CD4-positive, alpha-beta T cell treated with Interleukin-2 at 100 ng/mL for 4 hours (primary cell): ENCODE data around the gene RIGI.
"Not testable (repeated sequence)": the region's sequence is repeated elsewhere in the genome, so short reads cannot be mapped to it uniquely, and the experiment has no call there.

Experiments used
- DNase-seq: peaks from one replicate; pipeline ENCODE4 v3.0.0-alpha.2; 2020; ENCODE audit warnings: low spot score

The RIGI gene

DNA sequence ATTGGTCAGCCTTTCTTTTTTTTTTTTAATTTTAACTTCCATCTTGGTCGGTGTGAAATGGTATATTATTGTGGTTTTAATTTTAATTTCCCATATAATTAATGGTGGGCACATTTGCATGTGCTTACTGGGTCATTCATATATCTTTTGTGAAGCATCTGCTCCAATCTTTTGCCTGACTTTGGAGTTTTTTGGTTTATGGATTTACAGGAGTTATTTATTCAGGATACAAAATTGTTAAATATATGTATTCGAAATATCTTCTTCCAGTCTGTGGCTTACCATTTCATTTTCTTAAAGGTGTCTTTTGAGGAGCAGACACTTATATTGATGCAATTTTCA is 682 bp upstream of the RIGI start:
- DNase-seq: no peak

DNA sequence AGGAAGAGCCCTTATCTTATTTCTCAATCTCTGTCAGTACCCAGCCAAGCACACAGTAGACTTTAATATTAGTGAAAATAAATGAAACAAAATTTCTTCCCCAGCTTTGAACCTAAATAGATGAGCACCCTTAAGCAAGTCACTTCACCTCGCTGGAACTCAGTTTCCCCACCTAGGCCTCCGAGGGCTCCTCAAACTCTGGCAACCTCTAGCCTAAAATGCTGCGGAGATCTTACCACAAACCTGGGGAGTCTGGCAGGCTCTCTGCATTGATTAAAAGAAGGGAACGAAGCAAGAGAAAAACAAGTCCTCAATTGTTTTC is 326 bp downstream of the RIGI start:
- DNase-seq: no peak

DNA sequence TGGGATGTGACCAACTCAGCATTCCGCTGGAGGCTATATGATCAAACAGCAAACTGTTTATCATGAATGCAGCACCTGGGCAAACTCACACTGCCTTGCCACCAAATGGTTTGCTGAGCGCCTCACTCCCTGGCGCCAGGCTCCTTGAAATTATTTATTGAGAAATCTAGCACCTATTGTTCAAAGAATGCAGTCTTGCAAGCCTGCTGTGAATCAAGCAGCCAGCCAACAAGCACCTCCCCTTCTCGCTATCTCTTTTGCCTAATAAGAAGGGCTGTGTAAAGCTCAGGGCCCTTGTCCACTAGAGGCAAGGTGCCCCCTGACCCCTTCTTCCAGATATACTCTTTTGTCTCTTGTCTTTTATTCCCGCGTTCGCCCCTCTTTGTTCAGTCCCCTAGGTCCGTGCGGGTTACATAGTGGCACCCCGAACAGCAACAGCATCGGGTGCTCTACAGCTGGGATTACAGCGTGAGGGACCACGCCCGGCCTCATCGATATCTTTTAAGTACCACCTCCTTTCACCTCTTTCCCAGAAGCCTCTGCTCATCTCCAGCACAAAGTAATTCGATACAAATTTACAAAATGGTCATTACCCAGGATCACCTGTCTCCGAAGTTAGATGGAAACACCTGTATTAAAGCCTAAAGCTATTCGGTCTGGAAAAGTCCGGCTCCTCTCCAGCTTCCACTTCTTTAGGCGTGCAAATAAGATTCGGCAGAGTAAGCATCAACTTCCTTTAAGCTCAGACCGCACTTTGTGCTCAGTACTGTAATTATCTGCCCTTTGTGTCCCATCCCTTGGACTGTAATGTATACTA is 896 bp downstream of the RIGI start:
- peak; percentile 22 for DNase-seq

DNA sequence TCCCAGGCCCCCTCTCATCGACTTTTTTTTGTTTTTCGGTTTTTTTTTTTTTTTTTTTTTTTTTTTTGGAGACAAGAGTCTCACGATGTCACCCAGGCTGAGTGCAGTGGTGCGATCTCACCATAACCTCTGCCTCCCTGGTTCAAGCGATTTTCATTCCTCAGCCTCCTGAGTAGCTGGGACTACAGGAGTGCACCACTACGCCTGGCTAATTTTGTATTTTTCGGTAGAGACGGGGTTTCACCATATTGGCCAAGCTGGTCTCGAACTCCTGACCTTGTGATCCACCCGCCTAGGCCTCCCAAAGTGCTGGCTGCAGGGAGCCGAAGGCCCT is 1.5 kb downstream of the RIGI start:
- DNase-seq: not testable (repeated sequence)

DNA sequence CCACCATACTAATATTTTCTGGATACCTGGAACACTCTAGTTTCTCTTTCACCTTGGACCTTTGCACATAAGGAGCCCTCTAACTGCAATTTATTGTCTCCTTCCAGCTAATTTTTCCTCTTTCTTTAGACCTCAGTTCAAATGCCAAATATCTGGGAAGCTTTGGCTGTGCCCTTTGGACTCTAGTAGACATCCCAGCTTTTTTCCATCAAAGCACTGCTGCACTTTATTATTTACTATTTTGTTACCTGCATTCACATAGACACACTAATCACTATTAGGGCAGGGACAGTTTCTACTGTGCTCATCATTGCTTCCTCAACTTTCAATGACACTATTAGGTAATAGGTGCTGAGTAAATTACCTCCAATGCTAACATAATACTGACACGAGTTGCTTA is 2.1 kb downstream of the RIGI start:
- no peak for DNase-seq

DNA sequence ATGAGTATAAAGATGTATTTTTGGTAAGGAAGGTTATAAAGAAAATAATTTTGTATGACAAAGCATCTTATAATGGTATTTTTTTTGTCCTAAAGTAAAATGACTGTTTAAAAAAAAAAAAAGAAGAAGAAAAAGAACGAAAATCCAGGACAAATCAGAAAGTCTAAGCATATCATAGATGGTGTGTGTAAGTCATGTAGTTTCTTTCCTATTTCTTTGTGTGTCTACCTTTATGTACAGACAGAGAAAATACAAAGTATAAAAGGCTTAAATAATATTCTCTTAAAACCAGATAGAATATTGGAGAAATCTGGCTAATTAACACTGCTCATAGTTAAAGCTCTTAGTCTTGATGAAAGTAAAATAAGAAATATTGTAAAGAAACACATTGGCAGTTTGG is 7.7 kb downstream of the RIGI start:
- DNase-seq: no peak

DNA sequence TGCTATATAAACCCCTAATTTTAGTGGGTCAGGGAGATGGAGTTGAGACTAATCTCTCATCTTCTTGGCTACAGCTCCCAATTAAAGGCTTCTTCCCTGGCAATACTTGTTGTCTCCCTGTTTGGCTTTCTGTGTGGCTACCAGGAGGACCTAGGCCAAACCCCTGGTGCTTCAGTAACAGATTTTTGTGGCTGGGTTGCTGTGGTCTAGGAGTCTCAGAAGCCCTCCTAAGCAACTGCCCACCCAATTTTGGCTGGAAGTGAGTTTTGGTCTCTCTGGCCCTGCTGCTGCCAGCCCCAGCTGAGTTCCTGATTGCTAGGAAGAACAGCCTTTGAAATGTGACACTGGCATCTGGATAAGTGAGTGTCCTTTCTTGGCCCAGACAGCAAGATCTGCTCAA is 9.8 kb downstream of the RIGI start:
- no peak for DNase-seq

DNA sequence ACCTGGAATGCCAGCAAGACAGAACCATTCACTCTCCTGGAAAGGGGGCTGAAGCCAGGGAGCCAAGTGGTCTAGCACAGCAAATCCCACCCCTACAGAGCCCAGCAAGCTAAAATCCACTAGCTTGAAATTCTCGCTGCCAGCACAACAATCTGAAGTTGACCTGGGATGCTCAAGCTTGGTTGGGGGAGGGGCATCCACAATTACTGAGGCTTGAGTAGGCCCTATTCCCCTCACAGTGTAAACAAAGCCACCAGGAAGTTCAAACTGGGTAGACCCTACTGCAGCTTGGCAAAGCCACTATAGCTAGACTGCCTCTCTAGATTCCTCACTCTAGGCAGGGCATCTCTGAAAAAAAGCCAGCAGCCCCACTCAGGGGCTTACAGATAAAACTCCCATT is 17.3 kb downstream of the RIGI start:
- no peak for DNase-seq

DNA sequence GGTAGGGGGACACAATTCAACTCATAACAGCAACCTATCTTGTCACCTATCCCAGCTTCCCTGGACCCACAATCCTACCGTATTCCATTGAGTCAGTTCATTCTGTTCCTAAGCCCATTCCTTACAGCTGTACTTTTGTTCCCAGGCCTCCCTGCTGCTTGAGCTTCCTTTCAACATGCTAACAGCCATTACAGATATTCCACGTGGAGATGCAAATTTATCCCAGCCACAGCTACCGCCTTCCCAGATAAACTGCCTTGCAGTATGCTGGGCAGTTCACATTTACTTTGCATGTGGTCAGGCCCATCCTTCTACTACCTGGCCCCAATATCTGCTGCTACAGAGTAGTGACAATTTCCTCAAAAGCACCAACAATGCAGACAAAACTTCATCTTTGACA is 23.0 kb downstream of the RIGI start:
- DNase-seq: no peak

DNA sequence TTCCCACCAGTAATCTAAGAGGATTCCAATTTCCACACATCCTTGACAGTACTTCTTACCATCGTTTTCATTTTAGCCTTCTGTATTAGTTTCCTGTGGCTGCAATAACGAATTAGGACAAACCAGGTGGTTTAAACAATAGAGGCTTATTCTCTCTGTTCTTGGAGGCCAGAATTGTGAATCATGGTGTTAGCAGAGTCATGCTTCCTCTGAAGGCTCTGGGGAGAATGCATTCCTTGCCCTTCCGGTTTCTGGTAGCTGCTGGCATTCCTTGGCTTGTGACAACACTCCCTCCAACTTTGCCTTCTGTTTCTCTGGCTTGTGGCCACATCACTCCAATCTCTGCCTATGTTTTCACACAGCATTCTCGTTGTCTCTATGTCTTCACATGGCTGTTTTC is 23.5 kb downstream of the RIGI start:
- DNase-seq: no peak

DNA sequence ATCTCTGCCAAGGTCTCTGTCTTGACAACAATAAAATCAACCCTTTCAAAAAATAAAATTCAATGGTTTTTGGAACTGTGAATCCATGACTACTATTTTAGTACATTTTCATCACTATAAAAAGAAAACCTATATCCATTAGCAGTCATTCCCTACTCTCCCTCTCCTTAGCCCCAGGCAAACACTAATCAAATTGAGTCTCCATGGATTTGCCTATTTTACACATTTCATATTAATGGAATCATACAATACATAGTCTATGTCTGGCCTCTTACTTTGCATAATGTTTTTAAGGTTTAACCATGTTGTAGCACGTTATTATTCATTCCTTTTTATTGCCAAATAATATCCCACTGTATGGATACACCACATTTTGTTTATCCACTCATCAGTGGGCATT is 24.1 kb downstream of the RIGI start:
- DNase-seq: no peak

DNA sequence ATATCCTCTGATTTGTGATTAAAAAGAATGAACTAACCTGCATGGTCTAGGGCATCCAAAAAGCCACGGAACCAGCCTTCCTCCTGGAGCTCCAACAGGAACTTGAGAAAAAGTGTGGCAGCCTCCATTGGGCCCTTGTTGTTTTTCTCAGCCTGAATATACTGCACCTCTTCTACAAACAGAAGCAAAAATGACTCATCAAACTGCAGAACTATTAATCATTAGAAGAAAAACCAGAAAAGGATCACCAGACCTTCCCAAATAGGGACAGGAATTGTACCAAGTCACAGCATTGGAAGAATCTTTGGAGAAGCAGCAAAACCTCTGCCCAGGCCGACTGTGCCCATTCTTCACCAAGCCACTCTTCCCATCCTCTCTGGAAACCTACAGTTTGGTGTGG is 25.2 kb downstream of the RIGI start:
- DNase-seq: no peak

DNA sequence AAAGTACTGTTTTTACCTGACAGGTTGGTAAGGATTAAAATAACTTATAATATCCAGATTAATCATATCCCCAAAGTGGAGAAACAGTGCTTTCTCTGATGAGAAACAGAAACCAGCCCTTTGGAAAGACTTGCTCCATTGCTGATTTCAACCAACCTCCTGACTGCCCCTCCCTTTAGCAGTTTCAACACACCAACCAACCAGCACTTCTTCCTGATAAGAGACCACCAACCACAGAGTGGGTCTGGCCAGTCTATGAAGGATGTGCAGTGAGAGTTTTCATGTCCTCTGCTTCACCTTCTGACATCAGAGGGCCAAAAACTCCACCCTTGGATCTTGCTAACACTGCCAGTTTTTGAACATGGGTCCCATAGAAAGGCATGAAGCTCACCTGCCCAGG is 28.1 kb downstream of the RIGI start:
- no peak for DNase-seq

DNA sequence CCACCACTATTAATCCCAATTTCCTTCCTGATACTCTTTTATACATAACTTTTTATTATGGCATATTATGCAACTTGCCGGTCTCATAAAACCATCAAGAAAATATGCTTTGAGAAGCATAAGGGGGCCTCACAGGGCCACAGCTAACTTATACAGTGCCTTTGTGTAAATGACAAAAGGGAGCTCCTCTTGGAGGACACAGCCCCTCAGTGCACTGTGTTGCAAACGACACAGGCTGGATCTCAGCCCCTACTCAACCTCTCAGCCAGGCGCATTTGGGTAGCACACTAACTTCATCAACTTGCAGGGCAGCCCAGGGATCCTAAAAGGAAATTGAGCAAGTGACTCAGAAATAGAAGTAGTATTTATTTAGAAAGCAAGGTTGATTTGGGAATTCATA is 35.4 kb downstream of the RIGI start:
- no peak for DNase-seq

DNA sequence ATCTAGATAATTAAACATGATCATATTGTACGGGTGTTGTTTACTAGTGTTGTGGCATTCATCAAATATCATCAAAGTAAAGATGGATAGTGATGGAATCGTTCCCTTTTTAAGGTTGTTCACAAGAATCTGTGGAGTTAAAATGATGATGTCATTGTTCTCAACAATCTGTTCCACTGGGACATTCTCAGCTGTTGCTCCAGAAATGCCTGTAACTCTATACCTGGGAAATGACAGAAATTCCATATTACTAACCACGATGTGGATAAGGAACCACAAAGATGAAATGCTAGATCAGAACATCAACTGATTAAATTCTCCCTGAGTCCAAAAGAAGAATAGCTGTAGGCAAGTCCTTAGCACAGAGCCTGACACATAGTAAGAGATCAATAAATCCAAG is 38.0 kb downstream of the RIGI start:
- no peak for DNase-seq

DNA sequence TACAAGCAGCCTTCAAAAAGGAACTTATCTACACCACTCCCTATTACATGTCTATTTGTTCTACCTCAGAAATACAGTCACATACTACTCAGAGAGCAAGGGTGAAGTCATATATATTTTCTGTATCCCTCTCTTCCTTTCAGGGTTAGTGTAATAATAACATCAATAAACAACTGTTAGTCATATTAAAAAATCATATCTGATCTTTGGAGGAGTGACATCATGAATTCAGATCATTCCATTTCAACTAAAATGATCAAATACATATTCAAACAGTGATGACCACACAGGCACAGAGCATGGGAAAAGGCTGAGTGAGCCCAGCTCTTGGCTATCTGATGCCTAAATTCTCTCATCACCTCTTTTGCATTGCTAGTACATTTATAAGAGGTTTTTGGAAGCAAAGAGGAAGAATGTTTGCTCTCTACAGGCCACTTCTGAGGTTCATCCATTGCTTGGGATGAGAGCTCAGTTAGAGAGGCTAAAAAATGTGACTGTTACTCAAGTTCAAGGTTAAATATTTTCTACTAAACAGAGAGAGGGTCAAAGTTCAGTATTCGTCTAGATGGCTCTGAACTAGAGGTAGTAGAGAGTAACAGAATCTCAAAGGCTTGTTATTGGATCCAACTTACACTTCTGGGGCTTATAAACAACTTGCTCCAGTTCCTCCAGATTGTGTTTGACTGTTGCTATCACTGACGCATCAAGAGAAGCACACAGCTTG is 39.0 kb downstream of the RIGI start:
- no peak for DNase-seq

DNA sequence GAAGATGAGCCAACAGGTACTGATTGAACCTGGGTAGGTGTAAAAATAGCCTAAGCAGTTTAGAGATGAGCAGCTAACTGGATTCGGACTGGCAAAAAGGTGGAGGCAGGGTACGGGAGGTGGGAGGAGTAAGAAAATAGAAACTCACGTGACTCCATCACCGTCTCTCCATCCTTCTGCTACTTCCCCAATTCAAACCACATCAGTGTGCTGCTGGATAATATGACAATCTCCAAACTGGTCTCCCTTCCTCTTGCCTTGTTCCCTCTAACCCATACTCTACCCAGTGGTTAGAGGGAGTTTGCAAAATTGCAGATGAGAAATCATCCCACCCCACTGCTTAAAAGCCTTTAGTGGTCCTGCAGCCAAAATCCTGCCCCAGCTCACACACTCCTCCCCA is 42.7 kb downstream of the RIGI start:
- DNase-seq: no peak
